Measurements from ENCODE around the gene KIF1B. TPM values are rescaled to one million over a fixed set of nuclear protein-coding genes. Genes with fewer than 3 reads are reported as not detected.

Gene KIF1B
- total and polyA plus RNA-seq, 10 of the 15 experiments (the other 5 are each of a cell fraction or from before 2014, with no cell fraction given): 2.1 to 16.5 (median 8.7) TPM

- ChIA-PET CTCF (interaction anchor here (0.8 to 2.1 kb wide), 3 partner anchors 17 to 114 kb away, joined by 3 to 7 read pairs (median 5); partner anchors contain the start of gene CENPS), POLR2A (no interaction called here), RAD21 (ENCODE audit: unreplicated experiment) (no interaction called here), SMC1A (ENCODE audit: uncharacterized antibody, unreplicated experiment) (no interaction called here)
- Histone ChIP-seq H3K4me2 (ENCODE audit: control insufficient read depth, insufficient read depth) (no peak overlapping the region), H3K9me3 (replicated peaks; ENCODE audit: control insufficient read depth, insufficient read depth, low read length) (no peaks in the 10 kb centered on the region), H2AFZ (ENCODE audit: control insufficient read depth, low read depth, low read length) (no peak overlapping the region), H4K20me1 (ENCODE audit: control insufficient read depth, insufficient read depth) (no peaks in the 10 kb centered on the region), H3K4me3 (no peak overlapping the region), H3K9ac (ENCODE audit: control insufficient read depth, insufficient read depth, low read length) (no peak overlapping the region), H3K4me1 (ENCODE audit: control insufficient read depth, insufficient read depth, low read length) (peaks cover 6% of the 10 kb centered on the region), H3K36me3 (ENCODE audit: control insufficient read depth in 2 of 2, insufficient read depth in 2 of 2, low read length in 1 of 2) (peaks cover 2% of the 10 kb centered on the region in 2 experiments; a peak in 1 of 4 replicates), H3K79me2 (ENCODE audit: control insufficient read depth, insufficient read depth, low read length) (no peaks in the 10 kb centered on the region), H3K27ac (ENCODE audit: control insufficient read depth, insufficient read depth) (no peak overlapping the region), H3K27me3 (replicated peaks in 1 of 2; ENCODE audit: control insufficient read depth in 2 of 2, insufficient read depth in 2 of 2, low read length in 1 of 2) (no peaks in the 10 kb centered on the region)
- BruUV-seq (replicated peaks): no TSS peak
- 76% methylated on average over 10 of the region's 10 CpGs for WGBS (ENCODE audit: insufficient coverage, insufficient replicate concordance, low lambda C conversion rate, missing lambda C conversion rate)
- TF ChIP-seq, protein P1, sequence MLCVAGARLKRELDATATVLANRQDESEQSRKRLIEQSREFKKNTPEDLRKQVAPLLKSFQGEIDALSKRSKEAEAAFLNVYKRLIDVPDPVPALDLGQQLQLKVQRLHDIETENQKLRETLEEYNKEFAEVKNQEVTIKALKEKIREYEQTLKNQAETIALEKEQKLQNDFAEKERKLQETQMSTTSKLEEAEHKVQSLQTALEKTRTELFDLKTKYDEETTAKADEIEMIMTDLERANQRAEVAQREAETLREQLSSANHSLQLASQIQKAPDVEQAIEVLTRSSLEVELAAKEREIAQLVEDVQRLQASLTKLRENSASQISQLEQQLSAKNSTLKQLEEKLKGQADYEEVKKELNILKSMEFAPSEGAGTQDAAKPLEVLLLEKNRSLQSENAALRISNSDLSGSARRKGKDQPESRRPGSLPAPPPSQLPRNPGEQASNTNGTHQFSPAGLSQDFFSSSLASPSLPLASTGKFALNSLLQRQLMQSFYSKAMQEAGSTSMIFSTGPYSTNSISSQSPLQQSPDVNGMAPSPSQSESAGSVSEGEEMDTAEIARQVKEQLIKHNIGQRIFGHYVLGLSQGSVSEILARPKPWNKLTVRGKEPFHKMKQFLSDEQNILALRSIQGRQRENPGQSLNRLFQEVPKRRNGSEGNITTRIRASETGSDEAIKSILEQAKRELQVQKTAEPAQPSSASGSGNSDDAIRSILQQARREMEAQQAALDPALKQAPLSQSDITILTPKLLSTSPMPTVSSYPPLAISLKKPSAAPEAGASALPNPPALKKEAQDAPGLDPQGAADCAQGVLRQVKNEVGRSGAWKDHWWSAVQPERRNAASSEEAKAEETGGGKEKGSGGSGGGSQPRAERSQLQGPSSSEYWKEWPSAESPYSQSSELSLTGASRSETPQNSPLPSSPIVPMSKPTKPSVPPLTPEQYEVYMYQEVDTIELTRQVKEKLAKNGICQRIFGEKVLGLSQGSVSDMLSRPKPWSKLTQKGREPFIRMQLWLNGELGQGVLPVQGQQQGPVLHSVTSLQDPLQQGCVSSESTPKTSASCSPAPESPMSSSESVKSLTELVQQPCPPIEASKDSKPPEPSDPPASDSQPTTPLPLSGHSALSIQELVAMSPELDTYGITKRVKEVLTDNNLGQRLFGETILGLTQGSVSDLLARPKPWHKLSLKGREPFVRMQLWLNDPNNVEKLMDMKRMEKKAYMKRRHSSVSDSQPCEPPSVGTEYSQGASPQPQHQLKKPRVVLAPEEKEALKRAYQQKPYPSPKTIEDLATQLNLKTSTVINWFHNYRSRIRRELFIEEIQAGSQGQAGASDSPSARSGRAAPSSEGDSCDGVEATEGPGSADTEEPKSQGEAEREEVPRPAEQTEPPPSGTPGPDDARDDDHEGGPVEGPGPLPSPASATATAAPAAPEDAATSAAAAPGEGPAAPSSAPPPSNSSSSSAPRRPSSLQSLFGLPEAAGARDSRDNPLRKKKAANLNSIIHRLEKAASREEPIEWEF (IDR thresholded peaks at IDR 0.05; ENCODE audit: insufficient replicate concordance, low read depth, low read length): no peak
- TF ChIP-seq, protein P2, sequence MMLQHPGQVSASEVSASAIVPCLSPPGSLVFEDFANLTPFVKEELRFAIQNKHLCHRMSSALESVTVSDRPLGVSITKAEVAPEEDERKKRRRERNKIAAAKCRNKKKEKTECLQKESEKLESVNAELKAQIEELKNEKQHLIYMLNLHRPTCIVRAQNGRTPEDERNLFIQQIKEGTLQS (IDR thresholded peaks at IDR 0.05; ENCODE audit: borderline replicate concordance, extremely low read depth, low read depth, low read length): no peak
- TF ChIP-seq ZNF384 (IDR thresholded peaks at IDR 0.05; ENCODE audit: borderline replicate concordance, low read depth, low read length) (no peak), CREM (IDR thresholded peaks at IDR 0.05; ENCODE audit: low read depth) (no peak), POLR2AphosphoS5 (IDR thresholded peaks at IDR 0.05; ENCODE audit: low read length) (no peak), SMAD5 (IDR thresholded peaks at IDR 0.05; ENCODE audit: low read depth) (no peak), RCOR1 (conservative IDR thresholded peaks at IDR 0.05; ENCODE audit: low read depth, low read length) (no peak), RUNX3 (IDR thresholded peaks at IDR 0.05; ENCODE audit: low read length) (no peak)
- DNase-seq (ENCODE audit: low read depth, low spot score) (no peak), FAIRE-seq (no peak), ATAC-seq (no peak)
- in situ Hi-C loops (cut with MboI): no loop called here
- intact Hi-C loops (cut with micrococcal nuclease; ENCODE audit: unreplicated experiment): no loop called here
These were observed 168.8 kb downstream of the KIF1B start for GRCh38 chr1:10379101-10379620.
